HG02943 (cell line): Measurements from ENCODE around the gene LNX2.

Experiments used
- ATAC-seq: cut with Tn5 transposase; IDR thresholded peaks from one replicate; pipeline ENCODE4 v1.9.1; 2021; ENCODE audit warnings: mild to moderate bottlenecking, low read depth, moderate library complexity; ENCODE audit not compliant: unreplicated experiment

The LNX2 gene

GRCh38 chr13:27617881-27618321 is 2.4 kb downstream of the LNX2 start:
- ATAC-seq: no peak

- ATAC-seq: no peak
Measured at GRCh38 chr13:27613628-27614027, 6.7 kb downstream of the LNX2 start.

GRCh38 chr13:27607125-27607524 is 13.2 kb downstream of the LNX2 start:
- no peak for ATAC-seq

GRCh38 chr13:27605610-27606200 is 14.6 kb downstream of the LNX2 start:
- no peak for ATAC-seq

- ATAC-seq: no peak
Measured at GRCh38 chr13:27605099-27605498, 15.2 kb downstream of the LNX2 start.

GRCh38 chr13:27601803-27602202 is 18.5 kb downstream of the LNX2 start:
- ATAC-seq: no peak

GRCh38 chr13:27601208-27601607 is 19.1 kb downstream of the LNX2 start:
- ATAC-seq: no peak

- ATAC-seq: no peak
Measured at GRCh38 chr13:27600711-27601110, 19.6 kb downstream of the LNX2 start.

- no peak for ATAC-seq
Measured at GRCh38 chr13:27599845-27600553, 20.3 kb downstream of the LNX2 start.

GRCh38 chr13:27599096-27599495 is 21.2 kb downstream of the LNX2 start:
- no peak for ATAC-seq

GRCh38 chr13:27595055-27595811 is 25.1 kb downstream of the LNX2 start:
- ATAC-seq: no peak

GRCh38 chr13:27593267-27593666 is 27.1 kb downstream of the LNX2 start:
- no peak for ATAC-seq

- no peak for ATAC-seq
Measured at GRCh38 chr13:27592865-27593264, 27.5 kb downstream of the LNX2 start.

GRCh38 chr13:27588405-27588804 is 31.9 kb downstream of the LNX2 start:
- no peak for ATAC-seq

GRCh38 chr13:27587095-27587746 is 33.1 kb downstream of the LNX2 start:
- no peak for ATAC-seq

- ATAC-seq: no peak
Measured at GRCh38 chr13:27583645-27584044, 36.7 kb downstream of the LNX2 start.

GRCh38 chr13:27578121-27579030 is 42.0 kb downstream of the LNX2 start:
- no peak for ATAC-seq

- ATAC-seq: no peak
Measured at GRCh38 chr13:27574661-27575060, 45.7 kb downstream of the LNX2 start.

GRCh38 chr13:27573265-27573664 is 47.1 kb downstream of the LNX2 start:
- ATAC-seq: no peak
